Ovary (tissue), 3 donors: Measurements from ENCODE around the gene ZNF398.
"Not testable (repeated sequence)": the region's sequence is repeated elsewhere in the genome, so short reads cannot be mapped to it uniquely, and the experiment has no call there.

Experiments used
- CTCF ChIP-seq, 3 donors: fragments of 450-650 bp in 2 of 3; fragments of 200-600 bp in 1 of 3; IDR thresholded peaks; one replicate each; pipeline versions ENCODE4 v1.5.1 to v1.8.0; 2016 to 2022; ENCODE audit warnings: antibody characterized with exemption in 3 of 3, mild to moderate bottlenecking in 1 of 3
- EP300 ChIP-seq: sonication (generic); formaldehyde crosslinking; IDR thresholded peaks from one replicate; pipeline ENCODE4 v1.6.1; 2017; ENCODE audit warnings: antibody characterized with exemption
- POLR2A ChIP-seq: fragments of 450-650 bp; IDR thresholded peaks from one replicate; pipeline ENCODE4 v1.6.1; 2017; ENCODE audit warnings: antibody characterized with exemption, mild to moderate bottlenecking, moderate library complexity
- donor health status: DM: no; HTN: no; CAD: no.

- not testable (repeated sequence) for TF ChIP-seq CTCF (IDR thresholded peaks at IDR 0.05); POLR2A; EP300
These were observed 79.1 kb downstream of the ZNF398 start for GRCh38 chr7:149226366-149226765.
